Activated T-helper 2 cell treated with anti-CD3 and anti-CD28 coated beads, Interferon-gamma antibody, Interleukin-2, Interleukin-4, amounts not matched to agents 10 μg/mL and 5 μg/mL and 100 μg/mL, durations not matched to agents 14 hours and 24 hours and 36 hours (primary cell): ENCODE results near the gene RPN1. TPM values are rescaled to one million over a fixed set of nuclear protein-coding genes. Genes with fewer than 3 reads are reported as not detected.

Experiments
- DNase-seq: peaks from one replicate; pipeline ENCODE4 v3.0.0; 2021; ENCODE audit warnings: low spot score
- H3K27ac Mint-ChIP-seq: one replicate; pipeline ENCODE4 v1.8.0; 2021; ENCODE audit warnings: mixed read lengths
- H3K27me3 Mint-ChIP-seq: one replicate; pipeline ENCODE4 v1.8.0; 2021; ENCODE audit warnings: low read depth, mixed read lengths
- H3K36me3 Mint-ChIP-seq: one replicate; pipeline ENCODE4 v1.8.0; 2021; ENCODE audit warnings: low read depth, mixed read lengths
- H3K4me1 Mint-ChIP-seq: one replicate; pipeline ENCODE4 v1.8.0; 2021; ENCODE audit warnings: low read depth, mixed read lengths
- H3K4me3 Mint-ChIP-seq: one replicate; pipeline ENCODE4 v1.8.0; 2021; ENCODE audit warnings: low read depth, mild to moderate bottlenecking, moderate library complexity, mixed read lengths
- H3K9me3 Mint-ChIP-seq: one replicate; pipeline ENCODE4 v1.8.0; 2021; ENCODE audit warnings: mixed read lengths
- intact Hi-C: fragments of 100-400 bp; cut with micrococcal nuclease; formaldehyde crosslinking; loops from one replicate; pipeline ENCODE4 v1.15.1; 2023
- total RNA-seq: library from RNA; stranded (reverse); gene quantifications from 2 replicates; pipeline ENCODE4 v1.2.3, GENCODE V29; 2022

RPN1 gene
- total RNA-seq, 1 donor from 2014 or later, result 217 TPM

GRCh38 chr3:128614076-128614475, 36.5 kb downstream of the RPN1 start:
- Mint-ChIP-seq H3K27ac (no peak overlapping the region), H3K27me3 (no peaks in the 10 kb centered on the region), H3K4me1 (peaks cover 14% of the 10 kb centered on the region), H3K9me3 (no peaks in the 10 kb centered on the region), H3K4me3 (no peak overlapping the region), H3K36me3 (peaks cover 13% of the 10 kb centered on the region)
- DNase-seq, result no peak
- intact Hi-C loops, result no loop called here

GRCh38 chr3:128613083-128613829, 37.4 kb downstream of the RPN1 start:
- H3K27me3 Mint-ChIP-seq, result no peaks in the 10 kb centered on the region
- intact Hi-C loops, result no loop called here
- no peaks in the 10 kb centered on the region for H3K9me3 Mint-ChIP-seq
- H3K4me1 Mint-ChIP-seq, result peaks cover 6% of the 10 kb centered on the region
- no peak for DNase-seq
- H3K4me3 Mint-ChIP-seq, result no peak overlapping the region
- peaks cover 5% of the 10 kb centered on the region for H3K36me3 Mint-ChIP-seq
- no peak overlapping the region for H3K27ac Mint-ChIP-seq

GRCh38 chr3:128610451-128611070, 40.1 kb downstream of the RPN1 start:
- no peak for DNase-seq
- intact Hi-C loops, result no loop called here
- no peak overlapping the region for H3K27ac Mint-ChIP-seq
- H3K36me3 Mint-ChIP-seq, result no peaks in the 10 kb centered on the region
- H3K27me3 Mint-ChIP-seq, result peaks cover 2% of the 10 kb centered on the region
- no peaks in the 10 kb centered on the region for H3K9me3 Mint-ChIP-seq
- no peaks in the 10 kb centered on the region for H3K4me1 Mint-ChIP-seq
- H3K4me3 Mint-ChIP-seq, result no peak overlapping the region

GRCh38 chr3:128609294-128609693, 41.3 kb downstream of the RPN1 start:
- intact Hi-C loops, result loop anchor here (5.0 to 10.0 kb wide), 3 partner anchors 37 to 532 kb away; partner anchors contain the start of gene GATA2
- H3K4me3 Mint-ChIP-seq, result no peak overlapping the region
- no peaks in the 10 kb centered on the region for H3K4me1 Mint-ChIP-seq
- no peaks in the 10 kb centered on the region for H3K36me3 Mint-ChIP-seq
- no peaks in the 10 kb centered on the region for H3K9me3 Mint-ChIP-seq
- DNase-seq, result no peak
- H3K27ac Mint-ChIP-seq, result no peak overlapping the region
- peaks cover 2% of the 10 kb centered on the region for H3K27me3 Mint-ChIP-seq

GRCh38 chr3:128607710-128608048, 42.9 kb downstream of the RPN1 start:
- no peaks in the 10 kb centered on the region for H3K9me3 Mint-ChIP-seq
- DNase-seq, result no peak
- peaks cover 2% of the 10 kb centered on the region for H3K27me3 Mint-ChIP-seq
- intact Hi-C loops, result loop anchor here (1.0 to 10.0 kb wide), 4 partner anchors 35 to 530 kb away; partner anchors contain the start of gene GATA2
- H3K27ac Mint-ChIP-seq, result no peak overlapping the region
- H3K4me1 Mint-ChIP-seq, result no peaks in the 10 kb centered on the region
- no peak overlapping the region for H3K4me3 Mint-ChIP-seq
- no peaks in the 10 kb centered on the region for H3K36me3 Mint-ChIP-seq

- H3K4me3 Mint-ChIP-seq, result no peak overlapping the region
Measured at GRCh38 chr3:128606094-128606493, 44.5 kb downstream of the RPN1 start.

GRCh38 chr3:128605091-128606046, 45.2 kb downstream of the RPN1 start:
- Mint-ChIP-seq H3K4me1 (no peaks in the 10 kb centered on the region), H3K4me3 (no peak overlapping the region), H3K9me3 (no peaks in the 10 kb centered on the region), H3K27ac (no peak overlapping the region), H3K36me3 (no peaks in the 10 kb centered on the region), H3K27me3 (peaks cover 2% of the 10 kb centered on the region)
- intact Hi-C loops, result loop anchor here (5.0 to 10.0 kb wide), 3 partner anchors 33 to 528 kb away; partner anchors contain the start of gene GATA2
- DNase-seq, result no peak

More at GRCh38 chr3:128606094-128606493, 44.5 kb downstream of the RPN1 start:
- Mint-ChIP-seq H3K27me3 (peaks cover 2% of the 10 kb centered on the region), H3K4me1 (no peaks in the 10 kb centered on the region), H3K9me3 (no peaks in the 10 kb centered on the region), H3K36me3 (no peaks in the 10 kb centered on the region), H3K27ac (no peak overlapping the region)
- intact Hi-C loops, result loop anchor here (5.0 to 10.0 kb wide), 3 partner anchors 34 to 529 kb away; partner anchors contain the start of gene GATA2
- DNase-seq, result no peak

- Mint-ChIP-seq H3K9me3 (no peaks in the 10 kb centered on the region), H3K27me3 (peaks cover 2% of the 10 kb centered on the region), H3K36me3 (no peaks in the 10 kb centered on the region), H3K4me1 (no peaks in the 10 kb centered on the region), H3K27ac (no peak overlapping the region), H3K4me3 (no peak overlapping the region)
- intact Hi-C loops, result loop anchor here (10.0 kb wide), 1 partner anchor 109 kb away; the partner anchor contains the start of gene GATA2
- no peak for DNase-seq
Measured at GRCh38 chr3:128603811-128604775, 46.5 kb downstream of the RPN1 start.

- Mint-ChIP-seq H3K27ac (no peak overlapping the region), H3K27me3 (peaks cover 2% of the 10 kb centered on the region), H3K4me1 (no peaks in the 10 kb centered on the region), H3K4me3 (no peak overlapping the region), H3K36me3 (no peaks in the 10 kb centered on the region), H3K9me3 (no peaks in the 10 kb centered on the region)
- no peak for DNase-seq
- intact Hi-C loops, result loop anchor here (10.0 kb wide), 1 partner anchor 109 kb away; the partner anchor contains the start of gene GATA2
Measured at GRCh38 chr3:128603313-128603712, 47.3 kb downstream of the RPN1 start.

- no peaks in the 10 kb centered on the region for H3K9me3 Mint-ChIP-seq
- no peak for DNase-seq
- intact Hi-C loops, result no loop called here
- H3K27me3 Mint-ChIP-seq, result no peaks in the 10 kb centered on the region
- peaks cover 7% of the 10 kb centered on the region for H3K4me1 Mint-ChIP-seq
- no peaks in the 10 kb centered on the region for H3K36me3 Mint-ChIP-seq
- no peak overlapping the region for H3K27ac Mint-ChIP-seq
- no peak overlapping the region for H3K4me3 Mint-ChIP-seq
Measured at GRCh38 chr3:128598884-128599664, 51.5 kb downstream of the RPN1 start.

- no peak for DNase-seq
- intact Hi-C loops, result no loop called here
- Mint-ChIP-seq H3K36me3 (no peaks in the 10 kb centered on the region), H3K27me3 (no peaks in the 10 kb centered on the region), H3K4me1 (peaks cover 7% of the 10 kb centered on the region), H3K9me3 (no peaks in the 10 kb centered on the region), H3K27ac (no peak overlapping the region), H3K4me3 (no peak overlapping the region)
Measured at GRCh38 chr3:128597900-128598299, 52.7 kb downstream of the RPN1 start.
